GM12874 (cell line): Measurements from ENCODE around the gene APOBEC3A.

Experiments used
- CTCF ChIP-seq: IDR thresholded peaks from 2 replicates; pipeline ENCODE4 v1.5.1; 2011; ENCODE audit warnings: low read depth, mild to moderate bottlenecking, control low read depth, low read length, moderate library complexity; ENCODE audit not compliant: insufficient read depth

APOBEC3A gene

DNA sequence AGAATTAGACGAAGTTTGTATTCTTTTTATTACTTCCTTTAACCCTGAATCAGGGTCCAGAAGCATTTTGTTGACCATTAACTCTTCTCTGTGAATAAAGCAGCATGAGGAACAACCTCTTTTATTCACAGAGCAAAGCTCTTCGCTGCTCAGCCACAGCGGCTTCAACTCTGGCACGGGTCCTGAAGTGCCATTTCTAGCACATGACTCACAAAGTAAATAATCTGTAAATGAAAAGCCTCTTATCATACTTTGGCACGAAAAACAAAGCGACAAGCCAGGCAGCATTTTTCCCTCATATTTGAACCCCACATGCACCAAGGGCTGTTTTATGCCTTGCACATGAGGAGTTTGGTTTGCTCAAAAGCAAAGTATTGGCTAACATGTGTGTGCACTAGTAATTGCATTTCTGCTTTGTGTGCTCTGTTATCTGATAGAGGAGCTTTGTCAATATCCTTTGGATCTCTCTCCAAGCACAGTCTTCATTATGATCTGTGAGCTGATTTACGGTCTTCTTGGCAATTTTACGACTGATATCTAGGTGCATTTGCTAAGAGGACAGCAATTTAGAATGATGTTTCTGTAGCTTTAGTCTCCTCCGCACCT lies 33.0 kb upstream of the APOBEC3A start:
- TF ChIP-seq CTCF, result no peak

DNA sequence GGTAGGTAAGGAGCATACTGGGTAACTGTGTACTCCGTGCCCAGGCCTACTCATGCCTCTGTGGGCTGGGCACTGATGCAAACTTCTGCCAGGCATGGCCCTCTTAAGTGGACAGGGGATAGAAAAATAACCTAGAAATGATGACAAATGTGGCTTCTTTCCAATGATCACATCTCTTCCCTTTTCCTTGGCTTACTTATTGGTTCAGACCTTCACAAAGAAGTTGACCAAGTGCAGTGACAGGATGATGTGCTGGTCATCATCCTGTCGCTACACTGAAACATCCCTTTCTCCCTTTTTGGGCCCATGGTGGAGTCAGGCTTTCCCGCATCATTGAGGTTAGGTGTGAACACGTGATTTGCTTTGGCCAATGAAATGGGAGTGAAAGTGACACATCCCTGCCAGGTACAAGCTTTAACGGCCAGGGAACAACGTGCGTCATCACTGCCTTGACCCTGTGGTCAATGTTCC lies 31.8 kb upstream of the APOBEC3A start:
- TF ChIP-seq CTCF, result no peak

- peak; percentile 74 for TF ChIP-seq CTCF
Measured at GRCh38 chr22:38927033-38927781, 30.2 kb upstream of the APOBEC3A start.

- no peak for TF ChIP-seq CTCF
Measured at GRCh38 chr22:38930512-38930911, 26.9 kb upstream of the APOBEC3A start.

DNA sequence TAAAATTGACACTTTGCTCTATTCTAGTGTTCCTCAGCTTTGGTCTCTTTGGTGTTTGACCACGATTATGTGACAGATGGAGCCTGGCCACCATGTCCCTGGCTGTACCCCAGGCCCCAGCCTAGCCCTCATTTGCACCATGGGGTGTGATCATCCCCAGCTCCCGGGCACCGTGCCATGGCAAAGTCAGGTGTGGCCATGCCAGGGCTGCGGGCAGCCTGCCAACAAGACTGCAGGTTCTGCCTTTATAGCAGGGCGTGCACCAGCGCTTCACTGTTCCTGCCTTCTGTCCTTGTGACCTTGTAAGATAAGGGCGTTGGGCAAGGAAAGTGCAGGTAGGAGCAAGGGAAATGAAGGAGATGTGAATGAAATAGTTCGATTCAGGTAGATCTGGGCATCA lies 22.4 kb upstream of the APOBEC3A start:
- TF ChIP-seq CTCF, result no peak

DNA sequence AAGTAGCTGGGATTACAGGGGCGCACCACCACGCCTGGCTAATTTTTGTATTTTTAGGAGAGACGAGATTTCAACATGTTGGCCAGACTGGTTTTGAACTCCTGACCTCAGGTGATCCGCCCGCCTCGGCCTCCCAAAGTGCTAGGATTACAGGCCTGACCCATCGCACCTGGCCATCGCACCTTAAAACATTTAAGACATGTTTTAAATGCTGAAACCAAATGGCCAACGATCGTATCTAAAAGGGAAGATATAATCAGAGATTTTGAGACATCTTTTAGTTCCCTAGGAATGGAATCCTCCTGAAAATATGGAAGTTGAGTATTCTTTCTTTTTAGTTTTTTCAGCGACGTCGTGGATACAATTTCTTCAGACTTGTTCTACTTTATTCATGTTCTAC lies 21.8 kb upstream of the APOBEC3A start:
- TF ChIP-seq CTCF, result no peak

DNA sequence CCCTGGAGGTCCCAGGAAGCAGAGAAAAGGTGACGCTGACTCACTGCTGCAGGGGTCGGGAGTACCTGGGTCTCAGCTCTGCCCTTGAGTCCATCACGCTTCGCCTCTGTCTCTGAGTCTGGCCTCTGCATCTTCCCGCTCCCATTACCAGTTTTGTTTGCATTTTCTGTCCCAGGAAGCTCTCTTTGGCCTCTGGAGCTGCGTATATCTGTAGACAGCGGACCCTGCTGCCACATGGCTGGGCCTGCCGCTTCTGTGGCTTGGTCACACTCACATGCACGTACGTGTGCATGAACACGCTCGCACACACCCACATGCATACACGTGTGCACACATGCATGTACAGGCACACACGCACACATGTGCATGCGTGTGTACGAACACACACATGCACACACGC lies 20.8 kb upstream of the APOBEC3A start:
- no peak for TF ChIP-seq CTCF
